Activated naive CD4-positive, alpha-beta T cell treated with anti-CD3 and anti-CD28 coated beads for 36 hours (primary cell): Measurements from ENCODE around the gene SPTB. TPM values are rescaled to one million over a fixed set of nuclear protein-coding genes. Genes with fewer than 3 reads are reported as not detected.

Experiments used
- CTCF ChIA-PET: fragments of 350-600 bp; sonication (Branson Sonifier 250); formaldehyde crosslinking; loops from one replicate; lab custom pipeline; 2021; ENCODE audit warnings: antibody characterized with exemption; lab: Charles Lee
- DNase-seq: peaks from one replicate; pipeline ENCODE4 v3.0.0-alpha.2; 2020
- H3K27ac Mint-ChIP-seq: one replicate; pipeline ENCODE4 v1.8.0; 2021; ENCODE audit warnings: mild to moderate bottlenecking, mixed read lengths
- H3K27me3 Mint-ChIP-seq: one replicate; pipeline ENCODE4 v1.8.0; 2021; ENCODE audit warnings: low read depth, mixed read lengths
- H3K36me3 Mint-ChIP-seq: one replicate; pipeline ENCODE4 v1.8.0; 2021; ENCODE audit warnings: low read depth, mixed read lengths
- H3K4me1 Mint-ChIP-seq: one replicate; pipeline ENCODE4 v1.8.0; 2021; ENCODE audit warnings: low read depth, mixed read lengths
- H3K4me3 Mint-ChIP-seq: one replicate; pipeline ENCODE4 v1.8.0; 2021; ENCODE audit warnings: mild to moderate bottlenecking, moderate library complexity, mixed read lengths
- H3K9me3 Mint-ChIP-seq: one replicate; pipeline ENCODE4 v1.8.0; 2021; ENCODE audit warnings: mixed read lengths
- intact Hi-C: fragments of 100-400 bp; cut with micrococcal nuclease; formaldehyde crosslinking; loops from one replicate; pipeline ENCODE4 v1.15.1; 2023
- total RNA-seq, 2 experiments: library from RNA; stranded (reverse); gene quantifications; one replicate each; pipeline ENCODE4 v1.2.3, GENCODE V29; 2021

SPTB gene
- total RNA-seq, 2 experiments from 2014 or later = 0.42 to 0.55 TPM

DNA sequence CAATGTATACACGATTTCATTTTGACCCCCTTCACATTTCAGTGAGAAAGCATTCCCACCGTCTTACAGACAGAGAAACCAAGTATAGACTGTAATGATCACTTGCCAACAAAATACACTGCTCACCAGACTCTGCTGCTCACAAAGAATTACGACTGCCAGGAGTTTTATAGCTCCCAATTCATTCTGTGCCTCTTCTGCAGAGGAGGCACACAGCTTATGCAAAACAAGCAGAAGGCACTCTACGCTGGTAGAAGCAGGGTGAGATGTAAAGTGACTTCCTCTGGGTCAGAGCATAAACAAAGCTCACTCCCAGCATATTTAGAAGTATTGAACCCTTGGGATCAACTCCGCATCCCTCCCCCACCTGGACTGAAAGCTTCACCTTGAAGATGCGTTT, 14.6 kb downstream of the SPTB start:
- H3K4me1 Mint-ChIP-seq = no peaks in the 10 kb centered on the region
- no peak overlapping the region for H3K4me3 Mint-ChIP-seq
- peaks cover 8% of the 10 kb centered on the region for H3K27me3 Mint-ChIP-seq
- no peaks in the 10 kb centered on the region for H3K36me3 Mint-ChIP-seq
- H3K27ac Mint-ChIP-seq = no peak overlapping the region
- CTCF ChIA-PET = interaction anchor here (1.4 kb wide), 1 partner anchor 27 kb away, joined by 3 read pairs; no protein-coding TSS in a partner anchor
- intact Hi-C loops = no loop called here
- no peaks in the 10 kb centered on the region for H3K9me3 Mint-ChIP-seq
- DNase-seq = no peak

DNA sequence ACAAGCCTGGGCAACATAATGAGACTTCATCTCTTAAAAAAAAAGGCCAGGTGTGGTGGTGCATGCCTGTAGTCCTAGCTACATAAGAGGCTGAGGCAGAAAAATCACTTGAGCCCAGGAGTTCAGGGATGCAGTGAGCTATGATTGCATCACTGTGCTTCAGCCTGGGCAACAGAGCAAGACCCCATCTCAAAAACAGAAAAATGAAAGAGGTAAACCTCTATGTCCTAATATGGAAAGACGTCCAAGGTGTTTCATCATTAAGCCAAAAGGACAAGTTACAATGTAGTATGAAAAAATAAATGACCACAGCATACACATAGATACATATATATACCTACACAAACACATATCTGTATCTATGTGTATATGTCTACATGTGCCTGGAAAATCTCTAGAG, 15.4 kb downstream of the SPTB start:
- Mint-ChIP-seq H3K4me3 (no peak overlapping the region), H3K9me3 (no peaks in the 10 kb centered on the region), H3K36me3 (no peaks in the 10 kb centered on the region), H3K27me3 (peaks cover 8% of the 10 kb centered on the region), H3K27ac (no peak overlapping the region), H3K4me1 (no peaks in the 10 kb centered on the region)
- DNase-seq = no peak
- intact Hi-C loops = no loop called here
- CTCF ChIA-PET = interaction anchor here (1.4 kb wide), 1 partner anchor 27 kb away, joined by 3 read pairs; no protein-coding TSS in a partner anchor

DNA sequence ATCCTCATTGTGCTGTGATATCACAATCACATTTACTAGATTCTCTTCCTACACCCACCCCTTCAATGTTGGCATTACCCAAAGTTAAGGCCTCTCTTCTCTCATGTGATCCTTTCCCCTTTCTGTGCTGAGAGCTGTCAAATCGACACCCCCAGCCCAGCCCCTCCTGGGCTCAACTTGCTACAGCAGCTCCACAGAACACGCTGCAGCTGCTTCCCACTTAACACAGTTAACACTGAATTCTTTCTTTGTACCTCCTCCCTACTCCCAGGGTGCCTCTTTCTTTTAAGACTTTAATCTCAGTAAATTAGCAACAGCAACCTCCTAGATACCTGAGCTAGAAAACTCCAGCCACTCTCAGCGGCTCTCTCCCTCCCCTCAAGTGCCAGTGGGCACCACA, 17.8 kb downstream of the SPTB start:
- no peaks in the 10 kb centered on the region for H3K4me1 Mint-ChIP-seq

DNA sequence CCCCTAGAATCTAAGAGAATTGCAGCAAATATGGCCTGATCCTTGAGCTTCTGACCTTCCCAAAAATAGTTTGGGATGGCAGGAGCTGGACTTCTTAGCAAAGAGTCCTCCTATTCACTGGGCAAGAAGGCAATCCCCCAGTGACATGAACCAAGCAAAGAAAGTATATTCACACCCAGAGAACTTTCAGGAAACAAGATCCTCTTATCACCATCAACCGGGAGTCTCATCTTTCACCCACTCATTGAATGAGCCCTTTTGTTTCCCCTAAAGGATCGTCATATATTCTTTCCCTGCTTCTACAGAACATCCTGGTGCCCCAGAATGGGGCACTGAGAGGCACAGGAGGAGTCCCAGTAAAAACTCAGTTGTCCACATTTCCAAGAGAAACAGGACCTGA, 19.7 kb downstream of the SPTB start:
- H3K27ac Mint-ChIP-seq = no peak overlapping the region
- no peak for DNase-seq
- peaks cover 4% of the 10 kb centered on the region for H3K27me3 Mint-ChIP-seq
- no peak overlapping the region for H3K4me3 Mint-ChIP-seq
- CTCF ChIA-PET = no interaction called here
- intact Hi-C loops = no loop called here
- H3K9me3 Mint-ChIP-seq = no peaks in the 10 kb centered on the region
- H3K36me3 Mint-ChIP-seq = no peaks in the 10 kb centered on the region
- H3K4me1 Mint-ChIP-seq = no peaks in the 10 kb centered on the region

More for the DNA sequence above, 17.8 kb downstream of the SPTB start:
- H3K27me3 Mint-ChIP-seq = peaks cover 4% of the 10 kb centered on the region
- no peak for DNase-seq
- H3K36me3 Mint-ChIP-seq = no peaks in the 10 kb centered on the region
- intact Hi-C loops = no loop called here
- H3K4me3 Mint-ChIP-seq = no peak overlapping the region
- CTCF ChIA-PET = interaction anchor here (1.8 kb wide), 1 partner anchor 38 kb away, joined by 6 read pairs; no protein-coding TSS in a partner anchor
- no peaks in the 10 kb centered on the region for H3K9me3 Mint-ChIP-seq
- no peak overlapping the region for H3K27ac Mint-ChIP-seq

DNA sequence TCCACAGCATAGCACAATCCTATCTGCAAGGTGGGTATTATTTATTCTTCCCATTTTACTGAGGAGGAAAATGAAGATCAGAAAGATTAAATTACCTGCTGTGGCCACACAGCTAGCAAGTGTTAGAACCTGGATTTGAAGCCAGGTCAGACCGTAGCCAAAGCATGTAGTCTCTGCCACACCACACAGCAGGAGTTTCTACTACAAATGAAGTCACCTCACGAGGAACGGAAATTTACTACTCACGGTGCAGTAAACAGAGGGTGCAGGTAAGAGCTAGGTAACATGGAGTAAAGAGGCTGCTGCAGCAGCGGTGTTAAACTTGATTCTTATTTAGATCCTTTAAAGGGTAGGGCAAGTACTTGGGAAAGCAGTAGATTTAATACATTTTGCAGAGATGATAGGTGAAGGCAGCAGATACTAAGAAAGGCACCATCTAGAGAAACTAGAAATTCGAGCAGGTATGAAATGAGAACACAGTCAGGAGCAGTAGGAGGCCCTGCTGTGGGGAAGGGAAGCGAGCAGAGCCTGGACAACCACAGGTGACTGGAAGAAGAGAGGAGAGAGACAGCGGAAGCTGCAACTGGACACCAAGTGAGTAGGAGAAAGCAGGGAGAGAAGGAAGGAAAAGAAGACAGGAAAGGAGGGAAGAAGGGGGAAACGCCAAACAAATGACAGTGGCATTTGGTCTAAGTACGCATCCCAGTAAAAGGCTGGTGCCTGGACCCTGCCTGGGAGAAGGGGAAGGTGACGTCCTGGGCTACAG, 21.5 kb downstream of the SPTB start:
- no peaks in the 10 kb centered on the region for H3K9me3 Mint-ChIP-seq
- H3K27me3 Mint-ChIP-seq = peaks cover 4% of the 10 kb centered on the region
- no peak for DNase-seq
- H3K27ac Mint-ChIP-seq = no peak overlapping the region
- intact Hi-C loops = no loop called here
- H3K4me3 Mint-ChIP-seq = no peak overlapping the region
- H3K4me1 Mint-ChIP-seq = no peaks in the 10 kb centered on the region
- CTCF ChIA-PET = interaction anchor here (0.8 kb wide), 1 partner anchor 11 kb away, joined by 3 read pairs; no protein-coding TSS in a partner anchor
- H3K36me3 Mint-ChIP-seq = no peaks in the 10 kb centered on the region

DNA sequence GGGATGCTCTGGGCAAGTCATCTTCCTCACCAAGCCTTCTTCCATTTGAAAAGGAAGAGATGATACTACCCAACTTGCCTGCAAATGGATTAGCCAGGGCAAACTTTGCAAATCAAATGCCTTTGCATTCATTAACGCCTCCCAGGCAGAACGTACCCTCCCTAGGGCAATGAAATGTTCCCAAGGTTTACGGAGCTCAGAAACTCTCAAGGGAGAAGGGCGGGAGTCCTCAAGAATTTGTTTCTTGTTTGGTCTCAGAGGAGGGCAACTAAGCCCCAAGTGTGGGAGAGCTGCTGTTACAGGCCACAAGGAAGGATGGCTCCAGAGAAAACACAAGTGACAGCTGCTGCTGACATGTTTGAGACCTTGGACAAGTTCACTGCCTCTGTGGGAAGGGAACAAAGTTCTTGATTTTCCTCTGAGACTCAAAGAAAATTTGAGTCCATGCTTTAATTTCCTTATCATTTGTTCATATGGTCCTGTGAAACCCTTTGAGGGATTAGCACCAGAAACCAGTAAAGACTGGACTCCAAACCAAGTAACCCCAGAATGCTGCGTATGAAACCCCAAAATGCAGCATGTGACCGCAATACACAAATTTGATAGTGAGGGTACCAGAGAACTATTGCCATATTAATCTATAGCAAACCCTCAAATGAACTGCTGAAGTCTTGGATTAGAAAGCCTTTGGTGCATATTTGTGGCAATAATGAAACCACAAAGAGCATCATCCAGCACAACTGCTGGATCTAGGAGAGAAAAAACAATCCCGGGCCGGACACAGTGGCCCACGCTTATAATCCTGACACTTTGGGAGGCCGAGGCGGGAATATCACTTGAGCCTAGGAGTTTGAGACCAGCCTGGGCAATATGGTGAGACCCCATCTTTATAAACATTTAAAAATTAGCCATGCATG, 22.9 kb downstream of the SPTB start:
- no peak for DNase-seq
- Mint-ChIP-seq H3K36me3 (no peaks in the 10 kb centered on the region), H3K4me1 (no peaks in the 10 kb centered on the region), H3K9me3 (no peaks in the 10 kb centered on the region), H3K4me3 (no peak overlapping the region), H3K27ac (no peak overlapping the region), H3K27me3 (peaks cover 7% of the 10 kb centered on the region)
- intact Hi-C loops = no loop called here
- CTCF ChIA-PET = no interaction called here

DNA sequence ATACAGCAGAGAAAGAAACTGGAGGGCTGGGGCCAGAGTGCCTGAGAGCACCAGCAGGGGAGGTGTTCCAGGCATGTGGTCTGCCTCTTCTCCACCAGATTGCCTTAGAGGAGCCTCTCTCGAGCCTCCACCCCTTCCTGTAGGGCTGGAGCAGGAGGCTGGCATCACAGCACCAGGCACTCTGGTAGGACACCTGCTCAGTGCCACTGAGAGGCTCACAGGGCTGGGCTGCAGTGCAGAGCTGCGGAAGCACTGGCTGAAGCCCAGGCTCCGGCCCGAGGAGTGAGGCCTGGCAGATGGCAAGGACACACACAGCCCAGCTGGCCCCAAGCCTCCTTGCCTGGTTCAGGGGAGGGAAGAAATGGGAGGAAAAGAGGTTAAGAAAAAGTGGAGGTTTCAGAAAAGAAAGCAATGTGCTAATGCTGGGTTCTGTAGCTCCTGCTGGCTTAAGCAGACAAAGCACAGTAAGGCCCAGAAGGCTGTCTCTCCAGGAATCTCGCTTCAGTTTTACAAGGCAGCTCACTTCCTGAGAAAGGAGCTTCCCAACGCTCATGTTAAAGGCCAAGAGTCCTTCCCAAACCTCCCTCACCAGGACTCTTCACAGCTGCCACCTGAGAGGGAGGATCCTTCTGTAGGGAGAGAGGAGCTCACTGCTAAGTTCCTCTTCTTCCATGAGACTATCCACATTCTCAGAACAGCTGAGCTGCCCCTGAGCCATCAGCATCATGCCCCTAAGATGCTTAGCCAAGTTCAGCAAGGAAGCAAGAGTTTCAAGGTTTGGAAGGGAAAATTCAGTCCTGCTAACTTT, 23.8 kb downstream of the SPTB start:
- H3K9me3 Mint-ChIP-seq = no peaks in the 10 kb centered on the region
- H3K27ac Mint-ChIP-seq = no peak overlapping the region
- H3K4me3 Mint-ChIP-seq = no peak overlapping the region
- CTCF ChIA-PET = no interaction called here
- H3K4me1 Mint-ChIP-seq = no peaks in the 10 kb centered on the region
- no peaks in the 10 kb centered on the region for H3K36me3 Mint-ChIP-seq
- no peak for DNase-seq
- peaks cover 6% of the 10 kb centered on the region for H3K27me3 Mint-ChIP-seq
- intact Hi-C loops = no loop called here

DNA sequence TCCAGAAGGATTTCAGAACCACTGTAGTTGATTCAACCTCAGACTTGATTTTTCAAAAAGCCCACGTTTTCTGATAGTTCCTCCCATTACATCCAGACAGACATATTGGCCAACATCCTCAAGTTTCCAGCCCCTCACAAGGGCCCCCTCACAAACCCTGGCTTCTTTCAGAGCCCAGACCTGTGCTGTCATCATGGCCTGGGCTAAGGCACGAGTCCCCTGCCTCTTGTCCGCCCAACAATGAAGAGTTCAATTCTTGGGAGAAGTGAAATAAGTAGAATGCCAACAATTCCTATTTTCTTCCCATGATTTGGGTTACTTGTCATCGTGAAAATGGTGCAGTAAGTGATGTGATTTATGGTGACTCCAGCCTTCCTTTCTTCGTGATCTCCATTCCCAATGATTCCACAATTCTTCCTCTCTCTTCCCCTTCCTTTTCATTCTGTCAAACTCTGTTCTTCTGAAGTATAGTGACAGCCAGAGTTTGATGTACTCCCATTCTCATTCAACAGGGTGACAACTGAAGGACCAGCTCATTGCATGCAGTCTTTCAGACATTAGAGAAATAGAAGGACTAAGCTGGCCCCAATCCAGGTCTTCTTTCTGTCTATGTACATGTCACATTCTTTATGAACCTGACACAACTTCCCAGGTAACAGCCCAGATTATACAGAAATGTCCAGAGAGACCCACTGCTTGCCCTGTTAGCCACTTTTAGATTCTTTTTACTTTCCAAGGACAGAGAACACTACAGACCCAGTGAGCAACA, 29.2 kb downstream of the SPTB start:
- intact Hi-C loops = no loop called here
- Mint-ChIP-seq H3K9me3 (no peaks in the 10 kb centered on the region), H3K4me3 (no peak overlapping the region), H3K4me1 (peaks cover 7% of the 10 kb centered on the region), H3K36me3 (no peaks in the 10 kb centered on the region), H3K27ac (no peak overlapping the region), H3K27me3 (peaks cover 10% of the 10 kb centered on the region)
- no peak for DNase-seq
- CTCF ChIA-PET = no interaction called here

DNA sequence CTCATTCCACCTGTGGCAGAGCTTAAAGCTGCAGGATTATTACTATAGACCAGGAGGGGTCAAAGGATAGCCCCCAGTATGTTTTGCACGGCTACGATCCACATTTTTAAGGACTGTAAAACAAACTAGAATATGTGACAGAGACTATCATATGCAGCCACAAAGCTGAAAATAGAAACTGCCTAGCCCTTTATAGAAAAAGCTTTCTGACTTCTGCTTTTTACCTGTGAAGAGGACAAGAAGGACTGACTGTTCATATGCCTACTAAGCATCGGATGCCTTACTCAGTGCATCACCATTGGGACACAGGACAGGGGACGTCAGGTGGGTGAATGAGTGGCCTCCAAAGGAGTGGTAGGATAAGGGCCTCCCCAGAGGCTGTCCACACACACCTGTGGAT, 29.8 kb downstream of the SPTB start:
- Mint-ChIP-seq H3K27ac (no peak overlapping the region), H3K27me3 (peaks cover 10% of the 10 kb centered on the region), H3K4me3 (no peak overlapping the region), H3K4me1 (peaks cover 7% of the 10 kb centered on the region), H3K9me3 (no peaks in the 10 kb centered on the region), H3K36me3 (no peaks in the 10 kb centered on the region)
- no peak for DNase-seq
- CTCF ChIA-PET = no interaction called here
- intact Hi-C loops = no loop called here

DNA sequence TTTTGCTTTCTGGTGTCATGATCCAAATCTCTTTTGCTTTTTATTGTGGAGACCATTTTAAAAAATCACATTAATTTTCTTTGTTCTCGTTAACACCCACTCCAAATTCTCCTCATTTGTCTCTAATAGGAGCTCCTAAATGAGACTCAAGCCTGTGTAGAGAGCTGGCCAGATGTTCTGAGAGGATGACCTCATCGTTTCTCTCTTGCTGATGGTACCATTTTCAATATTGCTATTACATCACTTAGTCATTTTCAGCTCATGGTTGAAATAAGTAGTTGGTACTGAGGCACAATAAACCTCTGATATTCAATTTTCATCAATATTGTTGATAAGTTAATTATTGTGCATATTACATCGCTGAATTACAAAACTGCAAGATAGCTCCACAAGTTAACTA, 31.5 kb downstream of the SPTB start:
- Mint-ChIP-seq H3K4me3 (no peak overlapping the region), H3K27ac (no peak overlapping the region), H3K9me3 (no peaks in the 10 kb centered on the region), H3K4me1 (peaks cover 7% of the 10 kb centered on the region), H3K36me3 (no peaks in the 10 kb centered on the region), H3K27me3 (peaks cover 15% of the 10 kb centered on the region)
- intact Hi-C loops = no loop called here
- CTCF ChIA-PET = interaction anchor here (0.6 to 1.5 kb wide), 4 partner anchors 25 to 967 kb away, joined by 3 to 10 read pairs (median 4); no protein-coding TSS in a partner anchor
- no peak for DNase-seq

DNA sequence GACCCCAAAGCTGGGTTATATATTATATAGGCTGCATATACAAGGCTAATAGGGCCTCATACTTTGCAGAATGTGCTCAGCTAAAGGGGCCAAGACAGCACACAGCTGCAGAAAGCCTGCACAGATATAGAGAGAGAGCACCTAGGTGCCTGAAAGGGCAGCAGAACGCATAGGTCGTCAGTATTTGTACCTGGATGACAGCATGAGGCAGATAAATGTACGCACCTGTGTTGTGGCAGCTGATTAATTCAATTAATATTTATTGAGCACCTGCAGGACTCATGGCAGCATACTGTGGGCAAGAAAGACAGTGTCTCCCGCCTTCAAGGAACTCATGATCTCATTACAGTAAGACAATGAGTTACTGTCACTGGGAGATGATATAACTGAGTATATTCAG, 33.4 kb downstream of the SPTB start:
- CTCF ChIA-PET = no interaction called here
- DNase-seq = no peak
- Mint-ChIP-seq H3K36me3 (no peaks in the 10 kb centered on the region), H3K4me3 (no peak overlapping the region), H3K4me1 (peaks cover 7% of the 10 kb centered on the region), H3K9me3 (no peaks in the 10 kb centered on the region), H3K27ac (no peak overlapping the region), H3K27me3 (peaks cover 19% of the 10 kb centered on the region)
- intact Hi-C loops = no loop called here
